GM20000 (cell line): ENCODE measurements around the gene TENM3.

ENCODE experiments used
- DNase-seq: peaks from one replicate; pipeline ENCODE4 v3.0.0; 2012; ENCODE audit warnings: low spot score
- CTCF ChIP-seq: IDR thresholded peaks from 2 replicates; pipeline ENCODE4 v1.5.1; 2012; ENCODE audit warnings: mild to moderate bottlenecking, control low read depth; ENCODE audit errors: extremely low read depth, missing control alignments

The TENM3 gene

GRCh38 chr4:182268966-182269365, 25.8 kb downstream of the TENM3 start:
- TF ChIP-seq CTCF, result no peak

GRCh38 chr4:182271731-182272130, 28.5 kb downstream of the TENM3 start:
- no peak for TF ChIP-seq CTCF
- no peak for DNase-seq

More at GRCh38 chr4:182268966-182269365, 25.8 kb downstream of the TENM3 start:
- DNase-seq, result no peak

GRCh38 chr4:182272151-182272550, 28.9 kb downstream of the TENM3 start:
- DNase-seq, result no peak
- no peak for TF ChIP-seq CTCF

- TF ChIP-seq CTCF, result no peak
- no peak for DNase-seq
Observed at GRCh38 chr4:182273191-182273935, 30.2 kb downstream of the TENM3 start.

- TF ChIP-seq CTCF, result no peak
- no peak for DNase-seq
Observed at GRCh38 chr4:182276210-182277109, 33.3 kb downstream of the TENM3 start.

GRCh38 chr4:182277377-182277776, 34.2 kb downstream of the TENM3 start:
- no peak for DNase-seq
- TF ChIP-seq CTCF, result no peak

GRCh38 chr4:182278729-182279128, 35.5 kb downstream of the TENM3 start:
- DNase-seq, result no peak
- no peak for TF ChIP-seq CTCF
